ENCODE data around the gene MRPL52. TPM values are rescaled to one million over a fixed set of nuclear protein-coding genes. Genes with fewer than 3 reads are reported as not detected.

Gene MRPL52
- total and polyA plus RNA-seq, 2 of the 13 experiments (the other 11 are each of a cell fraction or from before 2014, with no cell fraction given) = 118 to 329 TPM

GRCh38 chr14:22822016-22822570, 7.6 kb upstream of the MRPL52 start (continued):
- TF ChIP-seq RNF219 (CRISPR knock-in tag; IDR thresholded peaks at IDR 0.05) (no peak), ZFP91 (CRISPR knock-in tag; IDR thresholded peaks at IDR 0.05; ENCODE audit: borderline replicate concordance) (peak; percentile 27; the same call in 1 of the 2 replicates), JUND (CRISPR knock-in tag; IDR thresholded peaks at IDR 0.05) (no peak), MIER3 (CRISPR knock-in tag; IDR thresholded peaks at IDR 0.05; ENCODE audit: borderline replicate concordance) (no peak)

GRCh38 chr14:22822571-22823098, 7.1 kb upstream of the MRPL52 start:
- ATAC-seq (peak; percentile 70), FAIRE-seq (no peak), DNase-seq (ENCODE audit: low spot score) (peak; percentile 78)
- POLR2A ChIA-PET = interaction anchor here (0.6 to 5.0 kb wide), 20 partner anchors 10 to 499 kb away, joined by 3 to 27 read pairs (median 5); partner anchors contain the start of genes HAUS4, MMP14, OXA1L and PABPN1
- peak overlapping the region; percentile 6; the same call in 1 of the 2 replicates for H3K9ac ChIP-seq (ENCODE audit: insufficient read depth, low read depth, low read length)
- H3K9me3 ChIP-seq (ENCODE audit: low read length) = no peaks in the 10 kb centered on the region
- H2AFZ ChIP-seq (ENCODE audit: low read length) = peak overlapping the region; percentile 73
- H3K4me3 ChIP-seq (replicated peaks in 1 of 3; ENCODE audit: insufficient read depth in 1 of 3, low read depth in 2 of 3, low read length in 3 of 3) = peak overlapping the region; percentile 12 to 53 (median 27); a peak in 5 of 6 replicates
- H3K36me3 ChIP-seq (replicated peaks in 1 of 2; ENCODE audit: control insufficient read depth in 1 of 2, insufficient read depth in 2 of 2, low read length in 2 of 2) = no peaks in the 10 kb centered on the region
- H4K20me1 ChIP-seq (ENCODE audit: insufficient read depth, low read length) = no peaks in the 10 kb centered on the region
- in situ Hi-C loops (cut with HindIII; ENCODE audit: extremely low pct_ligation_motif_present, low pct_unique_long_range_greater_than_20kb) (loop anchor here (5.0 kb wide), 1 partner anchor 80 kb away; no protein-coding TSS in a partner anchor), intact Hi-C loops (cut with micrococcal nuclease; ENCODE audit: unreplicated experiment) (loop anchor here (1.0 kb wide), 1 partner anchor 31 kb away; no protein-coding TSS in a partner anchor)
- no TSS peak for BruUV-seq (replicated peaks)
- H3K27ac ChIP-seq (ENCODE audit: extremely low read length, insufficient read depth, low read length) = no peak overlapping the region
- WGBS (ENCODE audit: low lambda C conversion rate) = 30% methylated on average over 34 of the region's 34 CpGs
- no peaks in the 10 kb centered on the region for H3K79me2 ChIP-seq (ENCODE audit: insufficient read depth, low read length)
- peaks cover 67% of the 10 kb centered on the region for H3K4me1 ChIP-seq (ENCODE audit: insufficient read depth, low read length)
- peak overlapping the region; percentile 76 for H3K4me2 ChIP-seq (ENCODE audit: low read depth, low read length)
- H3K27me3 ChIP-seq (ENCODE audit: control insufficient read depth in 1 of 2, insufficient read depth in 2 of 2, low read length in 2 of 2) = 0 out of 5 replicates have a peak, but pooled peaks cover 0 to 3% of the 10 kb centered on the region in 2 experiments
- CTCF ChIA-PET (ENCODE audit: low intra/inter-chr PET ratio, low total read pairs) = interaction anchor here (1.2 to 6.1 kb wide), 10 partner anchors 15 to 265 kb away, joined by 3 to 141 read pairs (median 5); no protein-coding TSS in a partner anchor
- TF ChIP-seq ZNF431 (CRISPR knock-in tag; IDR thresholded peaks at IDR 0.05; ENCODE audit: borderline replicate concordance, low read depth) = no peak
- no peak for TF ChIP-seq HNF4G (IDR thresholded peaks at IDR 0.05; ENCODE audit: borderline replicate concordance, low read depth, low read length)
- peak; percentile 41; the same call in 1 of the 2 replicates for TF ChIP-seq HNF4G (CRISPR knock-in tag; IDR thresholded peaks at IDR 0.05; ENCODE audit: borderline replicate concordance, low read depth)
- peak; percentile 59; the same call in 1 of the 2 replicates for TF ChIP-seq ZNF574 (CRISPR knock-in tag; IDR thresholded peaks at IDR 0.05)
- peak; percentile 39; the same call in 1 of the 2 replicates for TF ChIP-seq HDAC1 (CRISPR knock-in tag; IDR thresholded peaks at IDR 0.05)
- TF ChIP-seq IRF2 (CRISPR knock-in tag; IDR thresholded peaks at IDR 0.05) = peak; percentile 55; the same call in 1 of the 2 replicates
- peak; percentile 55; the same call in 1 of the 2 replicates for TF ChIP-seq ZNF317 (CRISPR knock-in tag; IDR thresholded peaks at IDR 0.05)
- TF ChIP-seq ZNF770 (CRISPR knock-in tag; IDR thresholded peaks at IDR 0.05) = peak; percentile 54

Measured in HepG2 (cell line).